Hepatocyte (in vitro differentiated cells): ENCODE results near the gene PLXNB2.

Source experiments
- EZH2 ChIP-seq: fragments of 200-600 bp; sonication (generic); IDR thresholded peaks from 2 replicates; pipeline ENCODE4 v1.6.1; 2016; ENCODE audit warnings: antibody characterized with exemption, mild to moderate bottlenecking, borderline replicate concordance
- TF ChIP-seq, protein P1 (sequence below): fragments of 200-600 bp; sonication (generic); IDR thresholded peaks from 2 replicates; pipeline ENCODE4 v1.5.1; 2016; ENCODE audit warnings: antibody characterized with exemption, mild to moderate bottlenecking; ENCODE audit not compliant: poor library complexity

DNA sequence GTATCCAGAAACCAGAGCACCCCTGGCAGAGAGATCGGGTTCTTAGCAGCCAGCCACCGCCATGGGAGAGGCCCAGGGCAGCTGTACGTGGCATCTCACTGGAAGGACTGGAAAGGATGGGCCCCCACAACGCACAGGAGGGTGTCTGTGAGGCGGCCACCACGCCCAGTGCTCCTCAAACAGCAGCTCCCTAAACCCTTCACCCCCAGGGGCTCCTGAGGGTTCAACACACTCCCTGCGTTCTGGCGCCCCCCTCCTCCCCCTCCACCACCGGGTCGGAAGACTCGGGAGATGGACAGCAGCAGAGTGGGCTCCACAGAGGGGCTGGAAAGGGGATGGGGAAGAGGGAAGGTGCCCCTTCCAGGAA, 47.0 kb downstream of the PLXNB2 start:
- TF ChIP-seq, protein P1, sequence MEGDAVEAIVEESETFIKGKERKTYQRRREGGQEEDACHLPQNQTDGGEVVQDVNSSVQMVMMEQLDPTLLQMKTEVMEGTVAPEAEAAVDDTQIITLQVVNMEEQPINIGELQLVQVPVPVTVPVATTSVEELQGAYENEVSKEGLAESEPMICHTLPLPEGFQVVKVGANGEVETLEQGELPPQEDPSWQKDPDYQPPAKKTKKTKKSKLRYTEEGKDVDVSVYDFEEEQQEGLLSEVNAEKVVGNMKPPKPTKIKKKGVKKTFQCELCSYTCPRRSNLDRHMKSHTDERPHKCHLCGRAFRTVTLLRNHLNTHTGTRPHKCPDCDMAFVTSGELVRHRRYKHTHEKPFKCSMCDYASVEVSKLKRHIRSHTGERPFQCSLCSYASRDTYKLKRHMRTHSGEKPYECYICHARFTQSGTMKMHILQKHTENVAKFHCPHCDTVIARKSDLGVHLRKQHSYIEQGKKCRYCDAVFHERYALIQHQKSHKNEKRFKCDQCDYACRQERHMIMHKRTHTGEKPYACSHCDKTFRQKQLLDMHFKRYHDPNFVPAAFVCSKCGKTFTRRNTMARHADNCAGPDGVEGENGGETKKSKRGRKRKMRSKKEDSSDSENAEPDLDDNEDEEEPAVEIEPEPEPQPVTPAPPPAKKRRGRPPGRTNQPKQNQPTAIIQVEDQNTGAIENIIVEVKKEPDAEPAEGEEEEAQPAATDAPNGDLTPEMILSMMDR, result no peak
- TF ChIP-seq EZH2, result no peak
